Fibroblast of skin of left quadriceps (primary cell): Measurements from ENCODE around the gene BIK.
A peak's percentile ranks its signal among the peaks of the same experiment; 100 is the strongest.
"Not testable (repeated sequence)": the region's sequence is repeated elsewhere in the genome, so short reads cannot be mapped to it uniquely, and the experiment has no call there.

Source experiments
- DNase-seq, 2 experiments: peaks; one replicate each; pipeline ENCODE4 v3.0.0-alpha.2; 2013; ENCODE audit warnings: low read depth in 2 of 2

BIK gene

GRCh38 chr22:43110444-43110926 lies at the start of gene BIK:
Gene BIK, plus strand, starts transcription at chr22:43110750. Its CDS starts 13,273 bp downstream, at chr22:43124023.
- DNase-seq: no peak

GRCh38 chr22:43066134-43066533 lies 44.4 kb upstream of the BIK start:
- no peak for DNase-seq

GRCh38 chr22:43066844-43067385 lies 43.6 kb upstream of the BIK start:
- DNase-seq: peak in 1 of 2 experiments; percentile 18

- DNase-seq: no peak
Measured at GRCh38 chr22:43077121-43077877, 33.3 kb upstream of the BIK start.

- no peak for DNase-seq
Measured at GRCh38 chr22:43078522-43078921, 32.0 kb upstream of the BIK start.

GRCh38 chr22:43079742-43080141 lies 30.8 kb upstream of the BIK start:
- DNase-seq: no peak

GRCh38 chr22:43080616-43081015 lies 29.9 kb upstream of the BIK start:
- no peak for DNase-seq

GRCh38 chr22:43081968-43082367 lies 28.6 kb upstream of the BIK start:
- DNase-seq: no peak

GRCh38 chr22:43085658-43086606 lies 24.6 kb upstream of the BIK start:
- DNase-seq: no peak

- no peak for DNase-seq
Measured at GRCh38 chr22:43088627-43088983, 21.9 kb upstream of the BIK start.

GRCh38 chr22:43088984-43089717 lies 21.4 kb upstream of the BIK start, which contains the start of gene TTLL1:
Gene TTLL1, minus strand, starts transcription at chr22:43089391. Its CDS starts 13,805 bp downstream, at chr22:43075586.
- DNase-seq: peak; percentile 63

GRCh38 chr22:43090130-43090789 lies 20.3 kb upstream of the BIK start:
- DNase-seq: peak; percentile 77 to 80

GRCh38 chr22:43092085-43092484 lies 18.5 kb upstream of the BIK start:
- DNase-seq: no peak

GRCh38 chr22:43094085-43094484 lies 16.5 kb upstream of the BIK start:
- no peak for DNase-seq

GRCh38 chr22:43094551-43094950 lies 16.0 kb upstream of the BIK start:
- no peak for DNase-seq

GRCh38 chr22:43096420-43096819 lies 14.1 kb upstream of the BIK start:
- no peak for DNase-seq

GRCh38 chr22:43098356-43098755 lies 12.2 kb upstream of the BIK start:
- DNase-seq: no peak

- no peak for DNase-seq
Measured at GRCh38 chr22:43099095-43099494, 11.5 kb upstream of the BIK start.

GRCh38 chr22:43100225-43100624 lies 10.3 kb upstream of the BIK start:
- no peak for DNase-seq

GRCh38 chr22:43101306-43101705 lies 9.2 kb upstream of the BIK start:
- no peak for DNase-seq

GRCh38 chr22:43104056-43104625 lies 6.4 kb upstream of the BIK start:
- DNase-seq: not testable (repeated sequence)
